ENCODE results near the gene TOR4A.
A peak's percentile ranks its signal among the peaks of the same experiment; 100 is the strongest.
"Not testable (repeated sequence)": the region's sequence is repeated elsewhere in the genome, so short reads cannot be mapped to it uniquely, and the experiment has no call there.

The TOR4A gene

DNA sequence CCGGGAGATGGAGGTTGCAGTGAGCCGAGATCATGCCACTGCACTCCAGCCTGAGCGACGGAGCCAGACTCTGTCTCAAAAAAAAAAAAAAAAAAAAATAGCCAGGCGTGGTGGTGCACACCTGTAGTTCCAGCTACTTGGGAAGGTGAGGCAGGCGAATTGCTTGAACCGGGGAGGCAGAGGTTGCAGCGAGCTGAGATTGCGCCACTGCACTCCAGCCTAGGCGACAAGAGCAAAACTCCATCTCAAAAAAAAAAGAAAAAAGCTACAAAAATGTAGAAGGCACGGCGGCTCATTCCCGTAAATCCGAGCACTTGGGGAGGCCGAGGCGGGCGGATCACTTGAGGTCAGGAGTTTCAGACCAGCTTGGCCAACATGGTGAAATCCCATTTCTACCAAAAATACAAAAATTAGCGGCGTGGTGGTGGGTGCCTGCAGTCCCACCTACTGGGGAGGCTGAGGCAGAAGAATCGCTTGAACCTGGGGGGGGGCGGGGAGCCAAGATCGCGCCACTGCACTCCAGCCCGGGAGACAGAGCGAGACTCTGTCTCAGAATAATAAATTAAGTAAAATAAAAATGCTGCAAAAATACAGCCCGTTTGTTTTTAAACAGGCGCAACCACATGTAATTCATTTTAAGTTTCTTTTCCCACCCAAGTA lies 37.9 kb upstream of the TOR4A start:
- not testable (repeated sequence) for DNase-seq

DNA sequence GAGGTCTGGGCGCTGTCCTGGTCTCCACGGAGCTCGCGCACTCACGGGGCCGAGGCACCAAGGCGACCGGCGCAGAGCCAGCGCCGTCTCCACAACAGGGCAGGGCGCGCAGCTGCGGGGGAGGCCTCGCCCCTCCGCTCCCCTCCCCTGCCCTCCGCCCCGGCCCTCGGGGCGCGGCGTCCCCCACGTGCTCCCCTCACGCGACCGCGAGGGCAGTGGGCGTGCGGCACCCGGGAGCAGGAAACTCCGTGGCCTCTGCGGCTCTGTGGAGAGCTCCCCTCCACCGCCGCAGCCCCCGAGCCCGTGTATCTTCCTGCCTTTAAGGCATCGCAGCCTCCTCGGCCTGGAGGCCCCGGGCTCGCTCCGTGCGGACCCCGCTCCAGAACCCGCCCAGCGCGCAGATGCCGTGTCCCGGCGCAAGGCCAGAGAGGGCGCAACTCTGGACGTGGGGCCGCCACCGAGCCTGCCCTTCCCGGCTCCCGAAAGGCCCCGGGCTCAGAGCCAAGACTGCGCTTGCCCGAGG lies 37.1 kb upstream of the TOR4A start:
- DNase-seq: peak; percentile 76

DNA sequence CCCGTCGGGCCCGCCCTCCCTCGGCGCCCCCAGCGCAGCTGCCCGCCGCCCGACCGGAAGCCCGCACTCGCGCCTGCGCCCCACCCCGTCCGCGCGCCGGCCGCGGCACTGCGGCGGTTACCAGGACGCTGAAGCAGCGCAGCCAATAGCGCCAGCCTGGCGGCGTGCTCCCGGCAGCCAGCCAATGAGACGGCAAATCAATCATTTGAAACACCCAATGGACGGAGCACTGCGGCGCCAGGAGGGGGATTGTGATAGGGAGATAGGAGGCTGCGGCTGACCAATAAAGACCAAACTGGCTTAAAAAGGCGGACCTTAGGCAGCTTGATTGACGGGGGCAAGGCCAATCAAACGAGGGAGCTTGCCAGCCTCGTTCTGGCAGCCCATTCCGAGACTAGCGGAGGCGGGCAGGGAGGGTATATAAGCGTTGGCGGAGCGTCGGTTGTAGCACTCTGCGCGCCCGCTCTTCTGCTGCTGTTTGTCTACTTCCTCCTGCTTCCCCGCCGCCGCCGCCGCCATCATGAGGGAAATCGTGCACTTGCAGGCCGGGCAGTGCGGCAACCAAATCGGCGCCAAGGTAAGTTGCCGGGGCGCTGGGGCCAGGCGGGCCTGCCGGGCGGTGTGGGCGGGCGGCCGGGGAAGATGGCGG lies 36.6 kb upstream of the TOR4A start, which contains the start of gene TUBB4B:
TSS of gene TUBB4B (plus strand) at position 447 of the 649 bp plus-strand sequence. CDS start at position 521, 74 bp downstream.
- peak; percentile 100 for DNase-seq

DNA sequence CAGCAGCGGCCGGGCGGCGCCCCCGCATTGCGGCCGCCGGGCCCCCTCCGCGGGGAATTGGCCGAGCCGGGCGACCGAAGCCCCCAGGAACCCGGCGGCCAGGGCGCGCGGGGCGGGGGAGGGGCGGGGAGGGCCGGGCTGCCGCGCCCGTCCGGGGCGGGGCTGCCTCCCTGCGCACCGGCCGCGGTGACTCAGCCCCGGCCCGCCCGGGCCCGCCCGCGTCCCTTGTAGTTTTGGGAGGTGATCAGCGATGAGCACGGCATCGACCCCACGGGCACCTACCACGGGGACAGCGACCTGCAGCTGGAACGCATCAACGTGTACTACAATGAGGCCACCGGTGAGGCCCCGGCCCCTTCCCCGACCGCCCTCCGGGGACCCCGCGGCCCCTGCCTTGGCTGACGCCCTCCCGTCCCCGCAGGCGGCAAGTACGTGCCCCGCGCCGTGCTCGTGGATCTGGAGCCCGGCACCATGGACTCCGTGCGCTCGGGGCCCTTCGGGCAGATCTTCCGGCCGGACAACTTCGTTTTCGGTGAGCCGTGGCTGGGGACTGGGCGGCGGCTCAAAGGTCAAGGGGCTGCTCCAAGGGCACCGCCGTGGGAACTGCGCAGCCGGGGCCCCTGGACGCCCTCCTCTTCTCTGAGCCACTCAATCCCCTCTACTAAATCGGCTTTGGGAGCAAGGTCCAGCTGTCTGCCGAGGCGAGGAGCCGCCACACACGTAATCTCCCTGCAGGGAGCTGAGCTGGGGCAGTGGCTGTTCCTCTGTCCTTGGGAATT lies 35.8 kb upstream of the TOR4A start:
- peak; percentile 69 for DNase-seq

DNA sequence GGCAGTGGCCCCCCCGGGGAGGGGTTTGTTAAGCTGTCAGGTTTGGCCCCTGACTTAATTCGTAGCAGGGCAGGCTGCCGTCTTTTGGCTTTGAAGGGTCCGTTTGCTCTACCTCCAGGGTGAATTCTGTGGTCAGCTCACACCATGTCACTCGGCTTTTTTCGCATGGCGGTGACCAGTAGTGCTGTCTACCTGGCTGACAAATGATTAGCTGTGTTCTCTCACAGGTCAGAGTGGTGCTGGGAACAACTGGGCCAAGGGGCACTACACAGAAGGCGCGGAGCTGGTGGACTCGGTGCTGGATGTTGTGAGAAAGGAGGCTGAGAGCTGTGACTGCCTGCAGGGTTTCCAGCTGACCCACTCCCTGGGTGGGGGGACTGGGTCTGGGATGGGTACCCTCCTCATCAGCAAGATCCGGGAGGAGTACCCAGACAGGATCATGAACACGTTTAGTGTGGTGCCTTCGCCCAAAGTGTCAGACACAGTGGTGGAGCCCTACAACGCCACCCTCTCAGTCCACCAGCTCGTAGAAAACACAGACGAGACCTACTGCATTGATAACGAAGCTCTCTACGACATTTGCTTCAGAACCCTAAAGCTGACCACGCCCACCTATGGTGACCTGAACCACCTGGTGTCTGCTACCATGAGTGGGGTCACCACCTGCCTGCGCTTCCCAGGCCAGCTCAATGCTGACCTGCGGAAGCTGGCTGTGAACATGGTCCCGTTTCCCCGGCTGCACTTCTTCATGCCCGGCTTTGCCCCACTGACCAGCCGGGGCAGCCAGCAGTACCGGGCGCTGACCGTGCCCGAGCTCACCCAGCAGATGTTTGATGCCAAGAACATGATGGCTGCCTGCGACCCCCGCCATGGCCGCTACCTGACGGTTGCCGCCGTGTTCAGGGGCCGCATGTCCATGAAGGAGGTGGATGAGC lies 35.0 kb upstream of the TOR4A start:
- DNase-seq: no peak

DNA sequence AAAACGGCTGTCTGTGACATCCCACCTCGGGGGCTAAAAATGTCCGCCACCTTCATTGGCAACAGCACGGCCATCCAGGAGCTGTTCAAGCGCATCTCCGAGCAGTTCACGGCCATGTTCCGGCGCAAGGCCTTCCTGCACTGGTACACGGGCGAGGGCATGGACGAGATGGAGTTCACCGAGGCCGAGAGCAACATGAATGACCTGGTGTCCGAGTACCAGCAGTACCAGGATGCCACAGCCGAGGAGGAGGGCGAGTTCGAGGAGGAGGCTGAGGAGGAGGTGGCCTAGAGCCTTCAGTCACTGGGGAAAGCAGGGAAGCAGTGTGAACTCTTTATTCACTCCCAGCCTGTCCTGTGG lies 34.3 kb upstream of the TOR4A start:
- not testable (repeated sequence) for DNase-seq

DNA sequence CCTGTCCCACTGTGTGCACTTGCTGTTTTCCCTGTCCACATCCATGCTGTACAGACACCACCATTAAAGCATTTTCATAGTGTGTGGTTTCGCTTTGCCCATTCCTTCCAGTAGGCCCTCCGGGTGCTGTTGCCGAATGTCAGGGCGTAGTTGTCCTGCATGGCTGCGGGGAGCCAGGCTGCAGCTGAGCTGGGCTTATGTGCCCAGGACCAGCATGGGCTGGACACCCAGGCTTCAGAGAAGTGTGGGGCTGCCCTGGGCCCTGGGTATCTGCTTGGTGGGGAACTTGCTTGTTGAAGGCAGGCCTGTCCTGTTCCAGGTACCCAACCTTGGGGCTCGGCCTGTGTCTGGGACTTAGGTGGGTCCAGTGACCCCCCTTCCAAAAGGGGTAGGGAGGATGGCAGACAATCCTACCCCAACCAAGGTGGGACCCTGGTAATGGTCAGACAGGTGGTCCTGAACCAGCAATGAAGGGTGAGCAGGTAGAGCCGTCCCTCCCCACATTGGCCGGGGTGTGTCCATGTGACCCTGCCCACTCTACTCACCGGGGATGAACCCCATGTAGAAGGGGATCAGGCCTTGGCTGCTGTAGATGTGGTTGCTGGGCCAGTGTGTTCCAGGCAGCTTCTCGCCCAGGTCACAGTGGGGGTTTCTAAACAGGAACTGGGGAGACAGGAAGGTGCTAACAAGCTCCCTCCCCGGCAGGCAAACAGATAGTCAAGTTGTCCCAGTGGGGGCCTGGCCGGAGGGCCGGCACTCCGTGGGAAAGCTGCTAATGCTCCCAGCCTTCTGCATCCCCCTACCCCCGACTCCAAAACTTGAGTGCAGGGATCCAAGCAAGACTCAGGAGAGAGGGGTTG lies 33.7 kb upstream of the TOR4A start:
- peak; percentile 44 for DNase-seq

DNA sequence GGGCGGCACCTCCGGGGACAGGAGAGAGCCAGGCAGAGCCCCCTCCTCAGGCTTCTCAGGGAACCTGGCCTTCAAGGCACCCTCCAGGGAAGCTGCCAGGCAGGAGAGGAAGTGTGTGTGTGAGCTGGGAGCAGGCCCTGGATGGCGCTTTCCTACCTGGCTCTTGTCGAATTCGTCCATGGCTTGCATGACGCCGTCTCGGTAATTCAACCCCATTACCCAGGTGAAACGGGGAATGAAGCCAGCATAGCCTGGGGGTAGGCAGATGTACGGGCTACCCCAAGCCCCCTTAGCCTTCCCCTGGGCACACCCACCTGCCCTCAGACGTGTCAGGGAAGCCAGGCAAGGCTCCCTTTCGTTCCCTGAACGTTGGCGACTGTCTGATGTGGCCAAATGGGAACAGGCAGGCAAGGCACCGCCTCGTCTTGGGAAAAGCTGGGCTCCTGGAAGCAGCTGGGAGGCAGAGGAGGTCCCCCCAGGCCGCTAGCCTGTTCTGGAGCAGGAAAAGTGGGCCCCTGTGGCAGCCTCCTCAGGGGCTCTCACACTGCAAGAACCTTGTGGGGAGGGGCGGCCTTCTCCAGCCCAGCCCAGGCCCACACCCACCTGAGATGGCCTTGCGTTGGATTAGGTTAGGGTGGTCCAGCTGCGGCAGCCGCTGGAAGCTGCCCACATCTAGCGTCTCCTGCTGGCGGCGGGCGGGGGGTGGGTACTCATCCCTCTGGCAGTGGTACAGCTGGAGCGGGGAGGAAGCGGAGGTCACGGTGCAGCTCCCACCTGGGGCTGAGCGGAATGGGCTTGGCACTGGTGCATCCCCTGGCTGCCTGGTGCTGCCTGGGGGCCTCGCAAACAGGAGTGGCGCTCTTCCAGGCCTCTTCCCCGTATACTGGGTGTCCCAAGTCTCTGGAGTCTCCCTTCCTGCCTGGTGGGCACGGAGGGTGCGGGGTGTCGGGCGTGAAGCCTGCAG lies 32.8 kb upstream of the TOR4A start:
- DNase-seq: no peak

DNA sequence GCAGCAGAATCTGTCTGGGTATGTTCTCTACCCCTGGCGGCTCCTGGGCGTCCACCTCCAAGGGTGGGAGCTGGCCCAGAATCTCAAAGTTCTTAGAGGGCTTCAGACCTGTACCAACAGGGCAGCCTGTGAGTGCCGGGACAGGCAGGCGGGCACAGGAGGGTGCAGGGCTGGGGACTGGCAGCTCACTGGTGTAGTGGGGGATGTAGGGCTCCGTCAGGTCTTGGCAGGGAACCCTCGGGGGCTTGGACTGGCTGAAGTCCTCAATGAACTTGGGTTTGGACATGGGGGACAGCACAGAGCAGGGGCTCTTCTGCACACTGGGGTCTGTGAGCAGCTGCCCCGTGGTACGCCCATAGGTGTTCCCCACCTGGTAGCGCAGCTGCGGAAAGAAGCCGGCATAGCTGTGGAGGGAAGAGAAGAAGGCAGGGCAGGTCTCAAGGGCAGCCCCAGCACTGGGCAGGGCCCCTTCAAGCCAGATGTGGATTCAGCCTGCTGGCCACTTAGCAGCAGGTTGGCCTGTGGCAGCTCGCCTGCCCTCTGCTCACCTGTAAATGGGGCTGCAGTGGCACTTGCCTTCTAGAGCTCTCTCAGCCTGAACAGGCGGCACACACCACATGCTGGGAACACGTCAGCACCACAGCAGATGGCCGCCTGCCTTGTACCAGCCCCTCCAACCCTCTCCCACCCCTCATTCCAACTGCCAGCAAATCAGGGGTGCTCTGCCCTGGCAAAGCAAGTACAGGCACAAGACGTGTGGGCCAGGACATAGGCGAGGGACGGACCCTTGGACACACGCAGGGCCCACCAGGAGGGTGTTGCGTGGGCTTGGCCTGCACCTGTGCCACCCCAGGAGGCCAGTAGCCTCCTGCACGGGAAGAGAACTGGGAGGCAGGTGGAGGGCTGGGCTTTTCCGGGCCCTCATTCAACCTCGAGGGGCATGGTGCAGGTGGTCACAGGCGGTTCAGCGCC lies 31.8 kb upstream of the TOR4A start:
- no peak for DNase-seq

DNA sequence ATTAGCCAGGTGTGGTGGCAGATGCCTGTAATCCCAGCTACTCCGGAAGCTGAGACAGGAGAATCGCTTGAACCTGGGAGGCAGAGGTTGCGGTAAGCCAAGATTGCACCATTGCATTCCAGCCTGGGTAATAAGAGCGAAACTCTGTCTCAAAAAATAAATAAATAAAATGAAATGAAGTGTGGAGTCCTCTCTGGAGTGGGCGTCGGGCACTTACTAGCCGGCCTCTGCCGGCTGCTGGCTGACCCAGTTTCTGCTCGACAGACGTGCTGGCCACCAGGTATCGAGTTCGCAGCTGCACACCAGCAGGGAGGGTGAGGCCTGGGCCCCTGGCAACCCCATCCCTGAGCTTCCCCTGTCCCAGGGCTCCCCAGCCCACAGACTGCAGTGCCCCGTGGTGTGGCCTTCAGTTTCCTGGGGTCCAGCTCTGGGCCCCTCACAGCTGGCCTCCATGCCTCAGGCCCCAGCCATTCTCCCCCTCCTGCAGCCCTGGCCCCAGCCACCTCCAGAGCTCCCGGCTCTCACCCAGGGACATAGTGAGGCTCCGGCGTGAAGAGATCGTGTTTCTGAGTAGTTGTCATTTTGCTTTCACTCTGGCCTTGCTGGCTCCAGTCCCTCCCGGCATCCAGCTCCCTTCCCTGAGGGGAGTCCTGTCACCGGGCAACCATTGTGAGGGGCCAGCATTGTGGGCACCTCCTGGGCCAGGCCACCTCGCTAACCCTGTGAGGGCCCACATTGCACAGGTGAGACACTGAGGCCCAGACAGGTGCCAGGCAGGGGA lies 30.2 kb upstream of the TOR4A start:
- DNase-seq: no peak

DNA sequence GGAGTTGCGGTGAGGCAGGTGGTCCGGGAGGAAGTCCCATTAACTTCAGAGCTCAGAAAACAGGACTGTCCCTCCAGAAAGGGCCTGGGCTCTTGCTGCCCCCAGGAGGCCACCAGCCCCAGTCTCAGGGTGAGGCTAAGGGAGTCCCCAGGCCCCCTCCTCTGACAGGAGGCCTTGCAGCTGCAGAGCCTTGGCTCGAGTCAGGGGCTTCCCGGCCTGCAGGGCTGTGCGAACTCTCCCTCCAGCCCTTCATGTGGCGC lies 29.7 kb upstream of the TOR4A start:
- DNase-seq: no peak

DNA sequence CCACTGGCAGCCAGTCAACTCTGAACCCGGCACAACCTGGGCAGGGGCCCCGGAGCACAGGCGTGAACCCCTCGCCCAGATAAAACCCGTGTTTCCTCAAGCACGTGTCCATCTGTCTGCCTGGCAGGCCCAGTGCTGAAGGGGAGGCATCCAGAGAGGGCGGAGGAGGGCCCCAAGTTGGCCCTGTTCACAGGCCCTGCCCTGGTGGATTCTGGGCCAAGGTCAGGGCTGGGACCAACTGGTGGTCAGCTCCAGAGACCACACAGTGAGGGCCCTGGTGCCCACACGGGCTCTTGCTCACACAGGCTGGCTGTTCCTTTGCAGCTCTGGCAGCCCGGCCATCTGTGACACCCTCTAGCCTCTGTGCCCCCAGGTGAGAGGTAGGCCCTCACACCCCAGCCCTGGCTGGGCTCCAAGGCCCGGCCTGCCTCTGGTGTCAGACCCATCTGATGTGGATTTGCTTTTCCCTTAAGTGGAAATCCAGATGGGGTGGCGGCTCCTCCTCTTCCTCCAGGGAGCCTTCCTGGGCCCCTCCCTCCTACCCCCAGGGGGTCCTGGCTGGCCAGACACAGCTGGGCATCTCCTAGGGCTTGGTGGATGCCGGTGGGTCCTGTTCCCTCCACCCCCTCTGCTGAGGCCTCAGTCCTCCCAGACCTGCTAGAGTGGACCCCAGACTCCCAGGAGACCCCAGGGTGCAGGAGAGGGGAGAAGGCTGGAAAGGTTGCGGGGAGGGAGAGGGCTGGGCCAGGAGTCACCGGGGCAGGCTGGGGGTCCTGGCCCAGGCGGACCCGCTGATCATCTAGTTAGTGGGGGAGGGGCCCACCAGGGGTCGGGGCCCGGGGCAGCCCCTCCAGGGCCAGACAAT lies 27.0 kb upstream of the TOR4A start:
- DNase-seq: no peak

DNA sequence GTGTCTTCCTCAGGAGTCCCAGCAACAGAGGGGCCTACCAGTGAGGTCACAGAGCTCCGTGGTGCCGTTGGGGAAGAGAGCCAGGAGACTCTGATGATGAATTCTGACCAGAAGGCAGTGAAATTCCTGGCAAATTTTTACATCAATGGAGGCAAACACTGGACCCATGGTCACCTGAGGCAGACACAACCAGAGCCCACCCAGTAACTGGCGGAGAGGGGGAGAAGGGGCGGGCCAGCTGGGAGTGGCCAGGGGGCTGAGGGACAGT lies 26.4 kb upstream of the TOR4A start, which contains the start of gene STPG3:
TSS of gene STPG3 (plus strand) at position 93 of the 268 bp plus-strand sequence. CDS start at position 94, 1 bp downstream.
- DNase-seq: no peak

DNA sequence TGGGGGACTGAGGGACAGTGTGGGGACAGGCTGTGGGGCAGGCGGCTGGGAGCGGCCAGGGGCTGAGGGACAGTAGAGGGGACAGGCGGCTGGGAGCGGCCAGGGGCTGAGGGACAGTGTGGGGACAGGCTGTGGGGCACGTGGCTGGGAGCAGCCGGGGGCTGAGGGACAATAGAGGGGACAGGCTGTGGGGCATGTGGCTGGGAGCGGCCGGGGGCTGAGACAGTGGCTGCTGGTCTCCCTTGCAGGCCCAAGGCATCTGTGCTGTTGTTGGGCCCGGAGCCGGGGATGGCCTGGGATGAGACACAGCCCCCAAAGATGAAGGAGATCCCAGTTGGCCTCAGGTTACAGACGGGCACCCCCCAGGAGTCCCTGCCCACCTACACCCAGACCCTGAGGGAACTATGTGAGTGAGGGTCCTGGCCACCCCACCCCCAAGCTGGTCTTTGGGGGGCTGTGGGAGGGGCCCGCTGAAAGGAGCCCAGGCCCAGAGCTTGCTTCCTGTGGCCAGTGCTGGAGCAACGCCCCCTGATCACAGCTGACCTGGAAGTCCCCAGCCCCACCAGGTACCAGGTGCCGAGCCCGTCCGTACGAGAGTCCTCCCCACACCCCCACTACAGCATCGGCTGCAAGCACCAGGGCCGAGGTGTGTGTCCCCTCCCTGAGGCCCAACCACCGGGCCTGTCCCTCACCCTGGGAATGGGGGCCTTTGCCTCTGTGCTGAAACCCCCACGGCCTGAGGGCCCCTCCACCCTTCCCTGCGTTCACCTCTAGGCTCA lies 25.8 kb upstream of the TOR4A start:
- no peak for DNase-seq

DNA sequence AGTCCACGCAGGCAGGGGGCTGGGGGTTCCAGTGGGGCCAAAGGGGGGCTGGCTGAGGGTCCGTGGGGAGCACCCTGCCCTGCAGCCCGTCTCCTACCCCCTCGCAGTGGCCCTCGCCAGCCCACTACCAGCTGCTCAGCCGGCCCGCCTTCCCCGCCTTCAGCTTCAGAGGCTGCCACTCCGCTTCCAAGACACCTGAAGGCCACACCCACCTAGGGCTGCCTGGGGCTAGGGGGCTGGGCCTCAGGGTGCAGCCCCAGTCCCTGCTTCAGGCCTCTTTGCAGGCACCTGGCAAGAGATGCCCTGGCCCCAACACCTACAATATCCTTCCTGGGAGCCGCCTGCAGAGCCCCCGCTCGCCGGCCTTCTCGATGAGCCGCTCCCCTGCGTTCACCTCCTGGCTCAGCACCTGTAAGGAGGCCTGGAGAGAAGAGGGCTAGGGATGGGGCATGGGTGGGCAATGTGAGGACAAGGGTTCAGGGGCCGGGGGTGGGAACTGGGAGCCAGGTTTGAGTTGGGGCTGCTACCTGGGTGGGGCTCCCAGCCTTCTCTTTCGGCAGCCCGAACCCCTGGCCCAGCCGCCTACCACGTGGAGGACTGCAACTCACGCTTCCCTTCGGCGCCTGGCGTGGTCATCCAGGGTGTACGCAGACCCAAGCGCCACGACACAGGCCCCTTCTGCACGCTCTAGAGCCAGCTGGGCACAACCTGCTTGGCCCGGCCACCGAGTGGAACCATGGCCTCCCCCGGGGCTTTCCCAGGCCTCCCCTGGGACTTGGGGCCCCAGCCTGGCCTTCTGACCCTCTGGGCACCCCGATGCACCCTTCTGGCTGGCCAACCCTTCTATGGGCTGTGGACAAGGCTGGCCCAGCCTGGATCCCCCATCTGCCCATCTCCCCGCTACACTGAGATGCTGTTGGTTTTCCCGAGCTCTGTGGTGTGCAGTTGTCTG lies 24.7 kb upstream of the TOR4A start:
- DNase-seq: no peak
